Fibroblast of mammary gland (primary cell): ENCODE measurements around the gene ATXN1.
A peak's percentile ranks its signal among the peaks of the same experiment; 100 is the strongest.

Experiments
- DNase-seq: peaks from one replicate; pipeline ENCODE4 v3.0.0-alpha.2; 2010; ENCODE audit warnings: low read depth
- H3K4me3 ChIP-seq: 2 replicates; pipeline ENCODE4 v1.5.1; 2011; ENCODE audit warnings: low read depth, mild to moderate bottlenecking, low read length, moderate library complexity; ENCODE audit not compliant: control insufficient read depth
- TF ChIP-seq, protein P1 (sequence below): conservative IDR thresholded peaks from 2 replicates; pipeline ENCODE4 v1.5.1; 2011; ENCODE audit warnings: low read depth, low read length, inconsistent platforms; ENCODE audit not compliant: control insufficient read depth, insufficient read depth

Gene ATXN1

GRCh38 chr6:16476861-16477260 is 284.4 kb downstream of the ATXN1 start:
- no peak for DNase-seq
- H3K4me3 ChIP-seq = no peak overlapping the region
- TF ChIP-seq, protein P1, sequence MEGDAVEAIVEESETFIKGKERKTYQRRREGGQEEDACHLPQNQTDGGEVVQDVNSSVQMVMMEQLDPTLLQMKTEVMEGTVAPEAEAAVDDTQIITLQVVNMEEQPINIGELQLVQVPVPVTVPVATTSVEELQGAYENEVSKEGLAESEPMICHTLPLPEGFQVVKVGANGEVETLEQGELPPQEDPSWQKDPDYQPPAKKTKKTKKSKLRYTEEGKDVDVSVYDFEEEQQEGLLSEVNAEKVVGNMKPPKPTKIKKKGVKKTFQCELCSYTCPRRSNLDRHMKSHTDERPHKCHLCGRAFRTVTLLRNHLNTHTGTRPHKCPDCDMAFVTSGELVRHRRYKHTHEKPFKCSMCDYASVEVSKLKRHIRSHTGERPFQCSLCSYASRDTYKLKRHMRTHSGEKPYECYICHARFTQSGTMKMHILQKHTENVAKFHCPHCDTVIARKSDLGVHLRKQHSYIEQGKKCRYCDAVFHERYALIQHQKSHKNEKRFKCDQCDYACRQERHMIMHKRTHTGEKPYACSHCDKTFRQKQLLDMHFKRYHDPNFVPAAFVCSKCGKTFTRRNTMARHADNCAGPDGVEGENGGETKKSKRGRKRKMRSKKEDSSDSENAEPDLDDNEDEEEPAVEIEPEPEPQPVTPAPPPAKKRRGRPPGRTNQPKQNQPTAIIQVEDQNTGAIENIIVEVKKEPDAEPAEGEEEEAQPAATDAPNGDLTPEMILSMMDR = no peak

- DNase-seq = no peak
- TF ChIP-seq, protein P1 = no peak
- no peak overlapping the region for H3K4me3 ChIP-seq
These were observed 285.8 kb downstream of the ATXN1 start for GRCh38 chr6:16475494-16475781.

DNA sequence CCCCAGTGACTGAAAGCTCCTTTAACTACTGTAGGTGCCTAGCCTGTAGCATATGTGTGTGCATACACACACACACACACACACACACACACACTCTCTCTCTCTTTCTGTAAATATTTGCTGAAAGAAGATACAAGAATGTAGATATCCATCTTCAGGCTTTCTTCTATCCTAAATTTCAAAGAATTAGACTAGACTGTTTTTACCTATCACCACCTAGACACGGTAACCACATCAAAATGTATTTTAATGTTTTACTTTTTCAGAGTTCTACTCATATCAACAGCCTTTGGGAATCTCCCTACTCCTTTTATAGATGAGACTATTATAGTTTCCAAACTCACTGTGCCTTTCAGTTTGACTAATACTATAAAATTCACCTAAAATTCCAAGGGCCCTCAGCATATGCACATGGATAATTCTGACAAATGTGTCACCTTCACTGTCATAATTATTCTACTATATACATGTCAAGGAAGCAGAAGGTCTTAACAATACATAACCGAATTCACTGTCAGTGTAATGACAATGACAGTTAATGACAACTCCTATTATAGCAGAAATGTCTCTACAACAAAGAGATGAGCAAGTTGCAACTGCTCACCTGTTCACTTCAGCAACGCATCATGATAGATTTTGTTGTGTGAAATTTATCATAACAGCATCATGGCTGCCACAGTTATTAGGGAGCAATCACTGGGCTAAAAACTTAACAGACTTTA is 286.3 kb downstream of the ATXN1 start:
- no peak overlapping the region for H3K4me3 ChIP-seq
- DNase-seq = no peak
- TF ChIP-seq, protein P1 = no peak

GRCh38 chr6:16473908-16474771 is 287.1 kb downstream of the ATXN1 start:
- TF ChIP-seq, protein P1 = no peak
- DNase-seq = no peak

DNA sequence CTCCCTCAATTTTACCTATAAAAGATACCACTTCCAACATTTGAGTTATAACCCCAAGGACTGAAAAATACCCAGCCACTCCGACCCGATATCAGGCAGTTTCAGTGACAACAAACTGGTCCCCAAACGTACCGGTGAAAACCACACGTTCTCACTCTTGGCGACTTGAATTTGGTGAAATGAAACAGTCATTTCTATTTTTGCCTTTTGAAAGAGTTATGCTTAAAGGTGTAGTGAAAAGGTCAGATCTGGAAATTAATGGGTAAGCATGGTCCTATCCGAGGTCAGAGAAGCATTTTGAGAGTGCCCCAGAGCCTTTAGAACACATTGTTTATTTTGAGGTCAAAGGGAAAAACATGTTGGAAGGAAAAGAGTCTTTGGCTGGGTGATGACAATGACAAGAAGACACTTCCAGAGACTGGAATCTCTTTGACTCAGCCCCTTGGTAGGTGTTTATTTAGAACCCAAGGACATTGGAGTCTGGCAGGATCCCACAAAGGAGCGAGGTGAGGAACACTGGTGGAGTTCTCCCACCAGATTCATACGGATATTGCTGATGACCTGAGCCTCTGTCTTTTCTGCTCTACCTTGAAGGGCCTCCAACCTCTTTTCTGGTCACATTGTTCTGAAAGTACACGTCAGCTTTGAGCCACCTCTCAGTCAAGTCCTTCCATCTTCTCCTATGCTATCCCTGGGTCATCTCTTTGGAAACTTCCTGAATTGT is 287.9 kb downstream of the ATXN1 start:
- TF ChIP-seq, protein P1 = no peak
- no peak overlapping the region for H3K4me3 ChIP-seq
- no peak for DNase-seq

More at GRCh38 chr6:16473908-16474771, 287.1 kb downstream of the ATXN1 start:
- no peak overlapping the region for H3K4me3 ChIP-seq

DNA sequence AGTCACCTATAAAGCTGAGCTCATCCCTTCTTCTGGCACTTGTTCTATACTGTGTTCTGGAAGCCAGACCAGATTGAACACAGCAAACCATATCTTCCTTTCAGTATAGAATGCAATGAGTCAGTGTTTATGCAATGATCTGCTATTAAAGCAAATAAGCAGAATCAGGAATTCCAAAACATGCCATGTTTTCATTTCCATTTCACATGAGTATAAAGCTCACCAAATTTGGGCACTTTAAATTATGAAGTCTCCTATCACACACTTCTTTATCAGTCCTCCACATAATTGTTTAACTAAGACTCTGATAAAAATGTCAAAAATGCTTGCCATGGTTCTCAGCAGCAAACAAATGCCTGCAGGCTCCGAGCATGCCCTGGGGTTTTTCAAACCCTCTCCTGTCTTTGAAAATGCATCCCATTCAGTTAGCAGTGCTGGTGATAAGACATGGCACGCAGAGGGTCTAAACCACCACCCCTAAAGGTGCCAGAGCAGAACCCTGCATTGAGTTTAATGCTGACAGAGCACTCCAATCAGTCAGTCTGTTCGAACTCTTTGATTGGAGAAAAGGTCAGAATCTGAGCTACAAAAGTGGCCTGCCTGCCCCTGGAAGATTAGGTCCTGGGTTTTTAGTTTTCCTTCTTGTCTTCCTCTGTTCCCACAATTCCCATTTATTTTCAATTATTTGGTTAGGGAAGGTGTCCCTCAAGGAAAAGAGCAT is 288.8 kb downstream of the ATXN1 start:
- TF ChIP-seq, protein P1 = no peak
- peak; percentile 46 for DNase-seq
- no peak overlapping the region for H3K4me3 ChIP-seq
